MM.1S (cell line): ENCODE data around the gene PTCH2.

Experiments
- CTCF ChIP-seq: fragments of 300-600 bp; sonication (generic); IDR thresholded peaks from 2 replicates; pipeline ENCODE4 v1.5.1; 2016; ENCODE audit warnings: antibody characterized with exemption, low read length, mixed read lengths
- EZH2 ChIP-seq: fragments of 300-600 bp; sonication (generic); optimal IDR thresholded peaks from 2 replicates; pipeline ENCODE3; 2017; ENCODE audit warnings: low read depth, mild to moderate bottlenecking, antibody characterized with exemption, low read length, mixed read lengths
- EZH2phosphoT487 ChIP-seq: fragments of 300-600 bp; sonication (generic); IDR thresholded peaks from 2 replicates; pipeline ENCODE4 v1.6.1; 2018; ENCODE audit warnings: antibody characterized with exemption, low read length

- TF ChIP-seq CTCF (no peak), EZH2 (no peak), EZH2phosphoT487 (no peak)
Observed at GRCh38 chr1:44885406-44885805, 42.4 kb upstream of the PTCH2 start.
